ENCODE data around the gene PDYN.

The PDYN gene

GRCh38 chr20:1931830-1932229 lies 62.0 kb downstream of the PDYN start:
- no peak for DNase-seq

- DNase-seq, result no peak
These were observed 63.7 kb downstream of the PDYN start for GRCh38 chr20:1930165-1930564.

- DNase-seq, result no peak
These were observed 64.4 kb downstream of the PDYN start for GRCh38 chr20:1929460-1929859.

- no peak for DNase-seq
These were observed 65.1 kb downstream of the PDYN start for GRCh38 chr20:1928782-1929181.
